HAP-1 (cell line): ENCODE data around the gene MRPS33.
"Not testable (repeated sequence)": the region's sequence is repeated elsewhere in the genome, so short reads cannot be mapped to it uniquely, and the experiment has no call there.

Experiments
- DNase-seq, 2 experiments: peaks; one replicate each; pipeline ENCODE4 v3.0.0-alpha.2; 2016 to 2020; ENCODE audit warnings: low spot score in 2 of 2
- H3K27me3 ChIP-seq: fragments of 250-450 bp; sonication (Bioruptor Pico); 2 replicates; pipeline ENCODE4 v1.5.1; 2020; ENCODE audit warnings: low read depth, mild to moderate bottlenecking, moderate library complexity
- H3K36me3 ChIP-seq: fragments of 250-450 bp; sonication (Bioruptor Pico); replicated peaks from 2 replicates; pipeline ENCODE4 v1.5.1; 2020; ENCODE audit warnings: mild to moderate bottlenecking
- H3K4me1 ChIP-seq: fragments of 250-450 bp; sonication (Bioruptor Pico); 2 replicates; pipeline ENCODE4 v1.5.1; 2020; ENCODE audit warnings: mild to moderate bottlenecking
- H3K4me3 ChIP-seq: fragments of 250-450 bp; sonication (Bioruptor Pico); 2 replicates; pipeline ENCODE4 v1.5.1; 2020; ENCODE audit warnings: mild to moderate bottlenecking, moderate library complexity
- H3K9me3 ChIP-seq: fragments of 250-450 bp; sonication (Bioruptor Pico); 2 replicates; pipeline ENCODE4 v1.5.1; 2020; ENCODE audit warnings: mild to moderate bottlenecking, moderate library complexity
- in situ Hi-C: fragments of 300-500 bp; cut with MboI; formaldehyde crosslinking; loops from 3 replicates; pipeline ENCODE4 v1.14.3; 2020; ENCODE audit warnings: low sequenced_read_pairs, inconsistent platforms, mixed read lengths

MRPS33 gene

GRCh38 chr7:141014524-141015395, at the start of gene MRPS33:
Gene MRPS33 (minus strand): TSS chr7:141014952. CDS start chr7:141010633, 4,319 bp downstream.
- in situ Hi-C loops, result loop anchor here (5.0 kb wide), 1 partner anchor 202 kb away; no protein-coding TSS in a partner anchor
- peak; percentile 93 to 97 for DNase-seq
- Histone ChIP-seq H3K9me3 (no peaks in the 10 kb centered on the region), H3K4me1 (peaks cover 18% of the 10 kb centered on the region), H3K27me3 (peaks cover 6% of the 10 kb centered on the region), H3K36me3 (0 out of 2 replicates have a peak, but pooled peaks cover 5% of the 10 kb centered on the region), H3K4me3 (peak within 1 kb of the TSS; percentile 68)

- no peaks in the 10 kb centered on the region for H3K27me3 ChIP-seq
- no peak overlapping the region for H3K4me3 ChIP-seq
- no peaks in the 10 kb centered on the region for H3K4me1 ChIP-seq
- no peaks in the 10 kb centered on the region for H3K36me3 ChIP-seq
- in situ Hi-C loops, result no loop called here
- DNase-seq, result no peak
- no peaks in the 10 kb centered on the region for H3K9me3 ChIP-seq
These were observed 43.0 kb upstream of the MRPS33 start for GRCh38 chr7:141057788-141058187.

- no peak overlapping the region for H3K4me3 ChIP-seq
- DNase-seq, result no peak
- H3K36me3 ChIP-seq, result no peaks in the 10 kb centered on the region
- in situ Hi-C loops, result no loop called here
- H3K4me1 ChIP-seq, result no peaks in the 10 kb centered on the region
- no peaks in the 10 kb centered on the region for H3K9me3 ChIP-seq
- no peaks in the 10 kb centered on the region for H3K27me3 ChIP-seq
These were observed 40.4 kb upstream of the MRPS33 start for GRCh38 chr7:141055146-141055545.

- Histone ChIP-seq H3K27me3 (no peaks in the 10 kb centered on the region), H3K9me3 (no peaks in the 10 kb centered on the region), H3K4me1 (no peaks in the 10 kb centered on the region), H3K4me3 (no peak overlapping the region), H3K36me3 (no peaks in the 10 kb centered on the region)
- no peak for DNase-seq
- in situ Hi-C loops, result no loop called here
These were observed 38.9 kb upstream of the MRPS33 start for GRCh38 chr7:141053626-141054025.

GRCh38 chr7:141045842-141046620, 31.3 kb upstream of the MRPS33 start:
- DNase-seq, result no peak
- no peaks in the 10 kb centered on the region for H3K27me3 ChIP-seq
- no peaks in the 10 kb centered on the region for H3K4me1 ChIP-seq
- H3K36me3 ChIP-seq, result no peaks in the 10 kb centered on the region
- H3K4me3 ChIP-seq, result no peak overlapping the region
- H3K9me3 ChIP-seq, result no peaks in the 10 kb centered on the region
- in situ Hi-C loops, result no loop called here

GRCh38 chr7:141045126-141045841, 30.5 kb upstream of the MRPS33 start:
- no peaks in the 10 kb centered on the region for H3K4me1 ChIP-seq
- DNase-seq, result no peak
- H3K27me3 ChIP-seq, result no peaks in the 10 kb centered on the region
- in situ Hi-C loops, result no loop called here
- H3K36me3 ChIP-seq, result no peaks in the 10 kb centered on the region
- H3K9me3 ChIP-seq, result no peaks in the 10 kb centered on the region
- no peak overlapping the region for H3K4me3 ChIP-seq

GRCh38 chr7:141043616-141044015, 28.9 kb upstream of the MRPS33 start:
- Histone ChIP-seq H3K27me3 (no peaks in the 10 kb centered on the region), H3K4me3 (no peak overlapping the region), H3K9me3 (no peaks in the 10 kb centered on the region), H3K4me1 (no peaks in the 10 kb centered on the region), H3K36me3 (no peaks in the 10 kb centered on the region)
- DNase-seq, result no peak
- in situ Hi-C loops, result no loop called here

GRCh38 chr7:141042222-141043193, 27.8 kb upstream of the MRPS33 start:
- no peaks in the 10 kb centered on the region for H3K27me3 ChIP-seq
- H3K4me1 ChIP-seq, result no peaks in the 10 kb centered on the region
- H3K4me3 ChIP-seq, result no peak overlapping the region
- H3K9me3 ChIP-seq, result no peaks in the 10 kb centered on the region
- in situ Hi-C loops, result no loop called here
- H3K36me3 ChIP-seq, result no peaks in the 10 kb centered on the region
- DNase-seq, result no peak

GRCh38 chr7:141039376-141039775, 24.6 kb upstream of the MRPS33 start:
- in situ Hi-C loops, result no loop called here
- DNase-seq, result no peak
- Histone ChIP-seq H3K36me3 (no peaks in the 10 kb centered on the region), H3K27me3 (no peaks in the 10 kb centered on the region), H3K4me1 (no peaks in the 10 kb centered on the region), H3K9me3 (no peaks in the 10 kb centered on the region), H3K4me3 (no peak overlapping the region)

- in situ Hi-C loops, DNase-seq: not testable (repeated sequence)
These were observed 23.3 kb upstream of the MRPS33 start for GRCh38 chr7:141038100-141038499.

GRCh38 chr7:141032539-141033323, 18.0 kb upstream of the MRPS33 start:
- DNase-seq, result peak in 1 of 2 experiments; percentile 36
- H3K27me3 ChIP-seq, H3K36me3 ChIP-seq, H3K4me3 ChIP-seq, H3K4me1 ChIP-seq, H3K9me3 ChIP-seq, in situ Hi-C loops: not testable (repeated sequence)

More at GRCh38 chr7:141038100-141038499, 23.3 kb upstream of the MRPS33 start:
- H3K27me3 ChIP-seq, H3K4me1 ChIP-seq, H3K9me3 ChIP-seq, H3K4me3 ChIP-seq, H3K36me3 ChIP-seq: not testable (repeated sequence)

GRCh38 chr7:141028767-141029166, 14.0 kb upstream of the MRPS33 start:
- Histone ChIP-seq H3K4me1 (no peaks in the 10 kb centered on the region), H3K36me3 (no peaks in the 10 kb centered on the region), H3K27me3 (no peaks in the 10 kb centered on the region), H3K4me3 (no peak overlapping the region), H3K9me3 (peaks cover 3% of the 10 kb centered on the region; the same call in 1 of the 2 replicates)
- in situ Hi-C loops, result no loop called here
- no peak for DNase-seq
